HUDEP-2 (cell line): Measurements from ENCODE around the gene CNNM4.

Experiments
- DNase-seq, 76 experiments: peaks; one replicate each; lab custom pipeline; 2025; ENCODE audit not compliant: unreplicated experiment in 76 of 76; lab: John Stamatoyannopoulos, UW

The CNNM4 gene

GRCh38 chr2:96757477-96757860, 3.2 kb upstream of the CNNM4 start:
- no peak for DNase-seq

GRCh38 chr2:96758987-96759386, 1.7 kb upstream of the CNNM4 start:
- no peak for DNase-seq

DNA sequence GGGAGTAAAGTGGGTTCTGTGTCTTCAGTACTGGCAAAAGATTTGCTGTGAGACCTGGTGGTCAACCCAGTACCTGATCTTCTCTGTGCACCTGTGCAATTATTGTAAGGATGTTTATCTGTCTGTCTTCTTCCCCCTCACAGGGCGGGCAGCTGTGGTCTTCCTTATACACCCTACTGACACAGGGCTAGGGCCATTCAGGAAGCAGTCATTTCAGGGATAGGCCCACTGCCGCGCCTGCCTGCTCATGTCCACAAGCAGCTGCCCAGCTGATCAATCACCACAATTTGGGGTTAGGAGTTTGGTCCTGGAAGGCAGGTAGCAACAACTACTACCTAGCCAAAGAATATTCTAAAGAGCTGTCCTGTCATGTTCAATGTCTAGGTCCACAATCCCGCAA, 1.2 kb upstream of the CNNM4 start:
- no peak for DNase-seq

- DNase-seq, result peak in 4 of 76 experiments; percentile 25 to 66 (median 42)
These were observed 507 bp downstream of the CNNM4 start for GRCh38 chr2:96760986-96761832.

DNA sequence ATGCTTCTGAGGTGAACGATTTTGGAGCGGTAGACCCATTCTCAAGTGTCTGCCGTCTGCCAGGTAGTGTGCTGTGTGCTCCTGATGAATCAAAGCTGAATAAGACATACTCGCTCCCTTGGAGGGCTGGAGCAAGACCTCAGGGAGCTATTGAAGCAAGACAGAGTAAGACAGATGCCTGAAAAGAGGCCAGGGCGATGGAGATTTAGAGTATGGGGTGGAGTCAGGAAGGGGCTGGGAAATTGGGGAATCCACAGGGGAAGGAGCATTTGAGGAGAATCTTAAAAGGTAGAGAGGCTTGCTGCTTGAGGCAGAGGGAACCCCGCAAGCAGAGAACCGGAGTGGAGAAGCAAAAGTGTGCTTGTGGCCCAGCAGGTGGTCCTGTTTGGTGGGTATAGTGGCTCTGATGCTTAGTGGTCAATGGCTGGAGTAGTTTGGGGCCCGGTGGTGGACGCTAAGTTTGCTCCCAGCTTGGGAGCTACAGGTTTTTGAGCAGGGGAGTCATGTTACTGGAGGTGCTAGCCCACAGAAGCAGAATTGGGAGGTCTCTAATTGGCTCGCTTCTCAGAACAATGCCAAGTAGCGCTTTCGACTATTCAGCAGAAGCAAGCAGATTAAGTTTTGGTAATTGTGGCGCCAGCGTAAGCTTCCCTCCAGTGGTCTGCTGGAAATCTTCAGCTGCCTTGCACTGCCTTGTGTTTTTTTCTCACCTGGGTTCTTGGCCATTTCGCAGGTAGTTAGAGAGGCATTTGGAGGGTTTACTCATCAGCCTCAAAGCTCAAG, 2.0 kb downstream of the CNNM4 start:
- DNase-seq, result peak in 1 of 76 experiments; percentile 9

GRCh38 chr2:96763511-96764252, 3.0 kb downstream of the CNNM4 start:
- DNase-seq, result peak in 2 of 76 experiments; percentile 9 to 16

- DNase-seq, result peak in 1 of 76 experiments; percentile 7
These were observed 3.5 kb downstream of the CNNM4 start for GRCh38 chr2:96764253-96764637.

- no peak for DNase-seq
These were observed 6.6 kb downstream of the CNNM4 start for GRCh38 chr2:96767135-96767871.

DNA sequence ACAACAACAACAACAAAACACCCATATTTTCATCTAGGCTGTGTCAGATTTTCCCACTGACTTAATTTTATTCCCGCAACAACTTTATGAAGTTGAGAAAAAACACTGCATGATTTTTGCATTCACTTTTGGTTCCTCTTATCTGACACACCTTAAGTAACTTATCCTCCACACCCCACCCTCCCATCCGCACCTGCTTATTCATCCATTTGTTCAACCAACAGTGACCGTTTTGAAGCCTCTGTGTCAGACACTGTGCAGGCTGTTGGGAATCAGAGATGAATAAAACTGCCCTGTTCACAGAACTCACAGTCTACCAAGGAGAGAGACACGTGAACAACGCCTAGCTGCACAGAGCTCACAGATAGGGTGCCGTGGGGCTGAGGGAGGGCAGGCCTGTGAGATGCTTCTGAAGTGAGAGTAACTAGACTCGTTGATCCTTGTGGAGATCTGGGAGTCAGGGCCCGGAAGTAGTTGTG, 7.4 kb downstream of the CNNM4 start:
- no peak for DNase-seq

DNA sequence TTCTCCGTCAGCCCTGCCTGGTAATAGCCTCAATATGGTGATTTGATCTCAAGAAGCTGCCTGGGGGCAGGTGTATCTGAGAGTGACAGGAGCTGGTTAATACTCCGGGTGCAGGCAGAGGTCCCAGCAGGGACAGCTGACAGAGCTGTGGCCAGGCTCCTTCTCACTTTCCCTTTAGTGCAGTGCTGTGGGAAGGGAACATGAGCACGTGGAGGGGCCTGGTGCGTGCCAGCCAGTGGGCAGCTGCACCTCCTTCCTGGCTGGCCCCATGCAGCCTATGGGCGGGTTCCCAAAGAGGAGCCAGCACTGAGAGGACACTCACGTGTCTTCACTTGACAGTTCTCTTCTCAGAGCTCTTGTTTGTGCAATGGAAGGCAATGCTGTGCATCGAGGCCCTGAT, 9.1 kb downstream of the CNNM4 start:
- peak in 1 of 76 experiments; percentile 5 for DNase-seq

DNA sequence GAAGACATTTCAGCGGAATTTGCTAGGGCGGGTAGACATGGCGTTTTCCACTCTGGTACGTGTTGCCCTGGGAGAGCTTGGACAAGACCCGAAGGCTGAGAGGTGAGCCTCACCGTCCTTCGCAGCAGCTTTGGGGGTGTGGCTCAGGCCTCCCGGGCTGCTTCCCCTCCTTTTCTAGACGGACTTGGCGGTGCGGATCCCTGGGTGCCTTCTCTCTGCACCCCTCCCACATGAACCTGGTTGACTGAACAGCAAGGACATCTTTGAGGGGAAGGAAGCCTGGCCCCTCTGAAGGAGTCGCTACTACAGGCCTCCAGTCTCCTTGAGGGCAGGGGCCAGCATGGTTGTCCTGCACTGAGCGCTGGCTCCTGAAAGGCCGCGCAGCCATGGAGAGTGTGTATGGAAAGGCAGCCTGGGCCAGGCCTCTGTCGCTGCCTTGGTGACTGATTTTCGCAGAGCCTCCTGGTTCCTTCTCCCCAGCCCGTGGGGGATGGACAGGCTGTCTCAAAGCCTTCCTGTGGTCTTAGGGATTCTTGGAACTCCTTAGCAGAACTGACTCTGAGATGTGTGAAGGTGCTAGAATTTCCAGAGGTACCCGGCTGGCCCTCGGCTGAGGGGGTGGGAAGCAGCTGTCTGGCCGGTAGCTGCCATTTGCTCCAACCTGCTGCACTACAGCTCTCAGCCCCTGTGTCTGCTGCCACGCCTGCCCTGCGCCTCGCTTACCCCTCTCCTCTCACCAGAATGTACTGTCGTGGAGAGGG, 9.9 kb downstream of the CNNM4 start:
- no peak for DNase-seq

- no peak for DNase-seq
These were observed 11.3 kb downstream of the CNNM4 start for GRCh38 chr2:96771796-96772618.

GRCh38 chr2:96772903-96773671, 12.4 kb downstream of the CNNM4 start:
- peak in 3 of 76 experiments; percentile 12 to 16 (median 14) for DNase-seq

- DNase-seq, result no peak
These were observed 13.2 kb downstream of the CNNM4 start for GRCh38 chr2:96773922-96774321.

GRCh38 chr2:96775160-96775559, 14.5 kb downstream of the CNNM4 start:
- no peak for DNase-seq

DNA sequence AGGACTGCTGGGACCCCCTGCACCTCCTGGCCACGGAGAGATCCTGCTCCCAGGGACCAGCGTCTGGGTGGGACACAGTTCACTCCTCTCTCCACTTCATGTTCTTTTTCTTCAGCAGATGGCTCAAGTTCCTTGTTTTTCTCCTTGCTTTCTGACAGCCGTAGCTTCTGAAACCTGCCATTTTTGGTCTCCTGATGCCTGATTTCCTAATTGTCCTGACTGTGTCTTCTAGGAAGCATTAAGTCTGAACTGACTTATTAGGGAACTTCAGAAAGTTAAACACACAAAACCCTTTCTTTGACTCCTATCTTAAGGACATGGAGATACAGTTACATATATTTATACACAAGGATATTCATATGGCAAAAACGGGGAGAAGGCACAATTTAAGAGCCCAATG, 22.7 kb downstream of the CNNM4 start:
- DNase-seq, result no peak

- DNase-seq, result no peak
These were observed 26.7 kb downstream of the CNNM4 start for GRCh38 chr2:96787411-96787810.
